Activated CD4-positive, alpha-beta T cell treated with anti-CD3 and anti-CD28 coated beads, Interleukin-10, Interleukin-2, amounts not matched to agents 100 ng/mL and 50 ng/mL, durations not matched to agents 16 hours and 8 hours (primary cell): ENCODE results near the gene ANKRD13D.

ENCODE experiments used
- DNase-seq: peaks from one replicate; pipeline ENCODE4 v3.0.0-alpha.2; 2020

Gene ANKRD13D

DNA sequence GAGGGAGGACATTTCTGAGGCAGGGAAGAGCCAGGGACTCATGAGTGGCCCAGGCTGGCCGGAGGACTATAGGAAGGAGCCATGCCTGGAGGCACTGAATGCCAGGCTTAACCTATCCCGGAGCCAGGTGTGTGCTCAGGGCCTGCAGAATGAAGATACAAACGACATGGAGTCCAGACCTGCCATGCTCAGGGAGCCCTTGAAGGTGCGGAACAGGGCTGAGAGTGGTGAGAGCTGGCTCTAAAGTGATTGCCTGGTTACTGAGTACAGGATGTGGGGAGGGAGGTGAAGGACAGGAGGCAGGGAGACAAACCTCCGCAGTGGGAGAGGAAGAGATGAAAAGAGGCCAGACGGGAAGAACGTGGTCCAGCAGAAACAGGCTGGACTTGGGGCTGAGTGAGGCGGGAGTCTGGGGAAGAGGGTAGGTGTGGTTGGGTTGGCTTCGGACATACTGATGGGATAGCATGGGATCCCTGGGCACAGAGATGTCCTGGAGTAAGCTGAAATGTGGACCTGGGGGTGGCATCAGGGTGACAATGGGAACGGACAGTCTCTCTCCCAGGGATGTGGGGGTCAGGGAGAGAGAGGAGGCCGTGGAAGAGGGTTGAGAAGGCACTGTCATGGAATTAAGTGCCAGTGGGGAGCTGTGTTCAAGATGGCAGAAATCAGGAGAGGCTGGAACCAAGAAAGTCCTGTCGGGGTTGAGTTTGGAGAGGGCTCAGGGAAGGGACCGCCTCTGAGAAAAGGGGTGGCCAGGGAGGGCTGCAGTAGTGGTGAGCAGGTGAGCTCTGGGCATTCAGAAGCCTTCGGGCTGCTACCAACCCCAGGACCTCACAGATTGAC lies 1.5 kb upstream of the ANKRD13D start:
- DNase-seq, result peak; percentile 70

DNA sequence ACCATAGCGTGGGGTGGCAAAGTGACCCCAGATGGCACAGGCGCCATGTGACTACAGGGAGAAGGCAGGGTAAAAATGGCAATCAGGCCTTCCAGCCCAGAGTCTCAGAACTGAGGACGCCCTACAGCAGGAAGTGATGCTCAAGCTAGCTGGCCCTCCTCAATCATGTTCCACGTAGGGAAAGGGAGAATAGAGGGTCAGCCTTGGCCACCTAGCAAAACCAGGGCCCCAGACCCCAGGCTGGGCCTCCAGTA lies 978 bp upstream of the ANKRD13D start:
- DNase-seq, result no peak

DNA sequence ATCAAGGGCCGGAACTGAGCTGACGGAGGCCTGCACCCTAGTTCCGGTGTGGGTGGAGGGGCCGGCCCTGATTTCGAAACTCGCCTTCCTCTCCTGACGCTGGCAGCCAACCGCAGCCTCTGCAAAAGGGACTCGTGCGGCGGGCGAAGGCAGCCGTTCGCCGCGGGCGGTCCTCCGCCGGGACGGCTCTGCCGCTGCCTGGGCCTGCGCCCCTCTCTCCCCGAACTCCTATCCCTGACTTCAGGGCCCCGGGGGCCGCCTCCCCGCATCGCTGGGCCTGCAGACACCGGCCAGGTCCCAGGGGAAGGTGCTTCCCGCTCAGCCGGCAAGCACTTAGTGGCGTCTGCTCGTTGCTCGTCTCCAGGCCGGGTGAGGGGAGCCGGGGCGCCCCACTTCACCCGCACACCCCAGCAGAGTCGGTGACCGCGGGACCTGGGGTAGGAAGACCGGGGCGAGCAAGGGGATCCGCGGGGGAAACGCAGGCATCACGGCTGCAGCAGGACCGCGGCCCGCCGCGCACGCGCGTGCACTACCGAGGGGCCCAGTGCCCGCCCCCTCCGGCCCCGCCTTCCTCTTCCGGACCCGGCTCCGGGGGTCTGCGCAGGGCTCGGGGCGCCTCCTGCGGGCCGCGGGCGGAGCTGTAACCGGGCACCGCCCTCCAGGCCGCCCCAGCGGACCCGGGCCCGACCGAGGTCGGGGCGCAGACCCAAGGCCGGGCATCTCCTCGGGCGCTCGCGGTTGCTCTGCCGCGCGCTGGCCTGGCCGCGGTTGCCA lies 464 bp upstream of the ANKRD13D start:
- DNase-seq, result peak; percentile 95

DNA sequence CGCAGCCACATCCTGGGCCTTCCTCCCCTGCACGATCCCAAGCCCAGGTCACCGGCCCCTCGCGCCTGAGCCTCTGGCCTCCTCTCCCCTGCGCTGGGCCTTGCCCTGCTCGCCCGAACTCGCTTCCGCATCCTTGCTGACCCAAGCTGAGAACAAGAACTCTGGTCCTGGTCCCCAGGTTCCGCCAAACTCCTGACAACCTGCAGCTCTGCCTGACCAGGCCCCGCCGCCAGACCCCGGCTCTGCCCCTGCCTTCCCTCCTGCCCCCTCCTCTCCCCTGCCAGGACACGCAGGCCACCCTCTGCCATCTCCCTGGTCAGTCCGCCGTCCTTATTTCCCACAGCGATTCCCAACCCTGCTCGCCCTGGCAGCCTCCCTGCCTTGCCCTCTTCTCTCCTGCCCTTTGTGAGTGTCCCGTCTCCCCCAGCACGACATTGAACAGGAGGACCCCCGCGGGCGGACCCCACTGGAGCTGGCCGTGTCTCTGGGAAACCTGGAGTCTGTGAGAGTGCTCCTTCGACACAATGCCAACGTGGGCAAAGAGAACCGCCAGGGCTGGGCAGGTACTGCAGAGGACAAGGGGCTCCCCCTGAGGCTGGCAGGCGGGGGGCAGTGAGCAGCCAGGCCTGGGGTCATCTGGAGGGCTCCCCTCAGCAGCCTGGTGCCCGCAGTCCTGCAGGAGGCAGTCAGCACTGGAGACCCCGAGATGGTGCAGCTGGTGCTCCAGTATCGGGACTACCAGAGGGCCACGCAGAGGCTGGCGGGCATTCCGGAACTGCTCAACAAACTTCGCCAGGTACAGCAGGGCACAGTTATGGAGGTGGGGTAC lies 762 bp downstream of the ANKRD13D start:
- no peak for DNase-seq

DNA sequence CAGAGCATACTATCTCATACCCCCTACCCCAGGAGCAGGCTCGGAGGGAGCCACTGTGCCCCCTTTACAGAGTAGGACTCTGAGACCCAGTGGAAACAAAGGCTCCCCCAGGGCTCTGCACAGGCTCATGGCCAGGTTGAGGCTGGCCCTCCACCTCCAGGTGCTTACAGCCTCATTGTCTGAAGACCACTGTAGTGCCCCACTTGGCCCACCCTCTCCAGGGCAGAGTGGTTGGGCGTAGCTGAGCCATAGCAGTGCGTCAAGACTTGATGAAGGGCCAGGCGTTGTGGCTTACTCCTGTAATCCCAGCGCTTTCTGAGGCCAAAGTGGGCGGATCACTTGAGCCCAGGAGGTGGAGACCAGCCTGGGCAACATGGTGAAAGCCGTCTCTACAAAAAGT lies 1.7 kb downstream of the ANKRD13D start:
- DNase-seq, result no peak

DNA sequence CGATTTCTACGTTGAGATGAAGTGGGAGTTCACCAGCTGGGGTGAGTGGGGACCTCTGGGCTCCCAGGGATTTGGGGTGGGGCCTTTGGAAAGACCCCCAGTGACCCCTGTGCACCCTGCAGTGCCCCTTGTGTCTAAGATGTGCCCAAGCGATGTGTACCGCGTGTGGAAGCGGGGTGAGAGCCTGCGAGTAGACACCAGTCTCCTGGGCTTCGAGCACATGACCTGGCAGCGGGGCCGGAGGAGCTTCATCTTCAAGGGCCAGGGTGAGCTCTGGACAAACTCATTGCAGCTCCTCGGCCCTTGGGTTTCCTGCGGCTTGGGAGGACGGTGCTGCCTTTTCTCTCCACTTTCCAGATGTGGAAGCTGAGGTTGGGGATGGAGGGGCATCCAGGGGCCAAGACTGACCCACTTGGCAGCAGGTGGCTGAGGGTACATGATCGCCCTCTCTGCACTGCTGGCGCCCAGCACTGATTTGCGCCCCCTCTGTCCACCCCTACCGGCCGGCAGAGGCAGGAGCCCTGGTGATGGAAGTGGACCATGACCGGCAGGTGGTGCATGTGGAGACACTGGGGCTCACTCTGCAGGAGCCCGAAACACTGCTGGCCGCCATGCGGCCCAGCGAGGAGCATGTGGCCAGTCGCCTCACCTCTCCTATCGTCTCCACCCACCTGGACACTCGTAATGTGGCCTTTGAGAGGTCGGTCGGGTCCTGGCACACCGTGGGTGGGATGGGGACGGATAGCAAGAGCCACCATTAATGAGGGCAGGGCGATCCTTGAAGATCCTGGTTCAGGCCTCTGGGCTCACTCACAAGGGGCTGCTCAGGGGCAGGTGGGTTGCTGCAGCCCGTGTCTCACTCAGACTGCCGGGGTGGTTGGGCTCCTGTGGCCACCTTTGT lies 2.6 kb downstream of the ANKRD13D start:
- no peak for DNase-seq

DNA sequence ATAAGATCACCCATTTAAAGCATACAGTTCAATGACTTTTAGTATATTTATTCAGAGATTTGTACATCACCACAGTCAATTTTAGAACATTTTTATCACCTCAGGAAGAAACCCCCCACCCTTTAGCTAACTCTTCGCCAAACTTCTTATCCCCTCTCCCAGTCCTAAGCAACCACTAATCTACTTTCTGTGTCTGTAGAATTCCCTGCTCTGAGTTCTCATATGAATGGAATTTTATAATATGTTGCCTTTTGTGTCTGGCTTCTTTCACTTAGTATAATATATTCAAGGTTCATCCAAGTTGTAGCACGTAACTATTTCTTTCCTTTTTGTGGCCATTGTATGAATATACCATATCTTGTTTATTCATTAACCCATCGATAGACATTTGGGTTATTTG lies 3.6 kb downstream of the ANKRD13D start:
- DNase-seq, result no peak

DNA sequence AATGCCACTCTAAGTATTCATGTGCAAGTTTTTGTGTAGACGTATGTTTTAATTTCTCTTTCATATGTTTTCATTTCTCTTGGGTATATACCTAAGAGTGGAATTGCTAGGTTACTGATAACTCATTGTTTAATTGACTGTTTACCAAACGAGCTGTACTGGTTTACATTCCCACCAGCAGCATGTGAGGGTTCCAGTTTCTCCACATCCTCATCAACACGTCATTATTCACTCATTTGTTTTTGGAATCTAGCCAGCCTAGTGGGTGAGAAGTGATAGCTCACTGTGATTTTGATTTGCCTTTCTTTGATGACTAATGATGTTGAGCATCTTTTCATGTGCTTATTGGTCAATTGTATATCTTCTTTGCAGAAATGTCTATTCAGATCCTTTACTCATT lies 4.0 kb downstream of the ANKRD13D start:
- peak; percentile 30 for DNase-seq

DNA sequence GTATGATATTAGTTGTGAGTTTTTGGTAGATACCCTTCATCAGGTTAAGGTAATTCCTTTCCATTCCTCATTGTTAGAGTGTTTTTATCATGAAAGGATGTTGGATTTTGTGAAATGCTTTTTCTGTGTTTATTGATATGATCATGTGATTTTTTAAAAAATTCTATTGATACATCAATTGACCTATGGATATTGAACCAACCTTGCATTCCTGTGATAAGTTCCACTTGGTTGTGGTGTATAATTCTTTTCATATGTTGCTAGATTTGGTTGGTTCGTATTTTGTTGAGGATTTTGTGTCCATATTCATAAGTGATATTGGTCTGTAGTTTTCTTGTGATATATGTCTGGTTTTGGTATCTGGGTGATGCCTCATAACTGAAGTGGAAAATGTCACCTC lies 6.7 kb downstream of the ANKRD13D start:
- DNase-seq, result no peak

DNA sequence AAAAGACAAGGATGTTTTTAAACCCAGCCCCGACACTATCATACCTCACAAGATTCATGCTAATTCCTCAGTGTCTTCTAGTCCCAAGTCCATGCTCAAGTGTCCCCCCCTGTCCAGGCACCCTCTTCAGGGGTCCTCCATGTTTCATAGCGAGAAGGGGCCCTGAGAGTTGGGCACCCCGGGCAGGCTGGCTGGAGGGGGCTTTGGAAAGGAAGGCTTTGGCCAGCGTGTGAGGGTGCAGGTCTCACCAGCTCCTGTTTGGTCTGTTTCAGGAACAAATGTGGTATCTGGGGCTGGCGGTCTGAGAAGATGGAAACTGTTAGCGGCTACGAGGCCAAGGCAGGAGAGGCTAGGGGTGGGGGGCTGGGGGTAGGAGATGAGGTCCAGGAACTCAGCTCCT lies 9.7 kb downstream of the ANKRD13D start:
- no peak for DNase-seq

DNA sequence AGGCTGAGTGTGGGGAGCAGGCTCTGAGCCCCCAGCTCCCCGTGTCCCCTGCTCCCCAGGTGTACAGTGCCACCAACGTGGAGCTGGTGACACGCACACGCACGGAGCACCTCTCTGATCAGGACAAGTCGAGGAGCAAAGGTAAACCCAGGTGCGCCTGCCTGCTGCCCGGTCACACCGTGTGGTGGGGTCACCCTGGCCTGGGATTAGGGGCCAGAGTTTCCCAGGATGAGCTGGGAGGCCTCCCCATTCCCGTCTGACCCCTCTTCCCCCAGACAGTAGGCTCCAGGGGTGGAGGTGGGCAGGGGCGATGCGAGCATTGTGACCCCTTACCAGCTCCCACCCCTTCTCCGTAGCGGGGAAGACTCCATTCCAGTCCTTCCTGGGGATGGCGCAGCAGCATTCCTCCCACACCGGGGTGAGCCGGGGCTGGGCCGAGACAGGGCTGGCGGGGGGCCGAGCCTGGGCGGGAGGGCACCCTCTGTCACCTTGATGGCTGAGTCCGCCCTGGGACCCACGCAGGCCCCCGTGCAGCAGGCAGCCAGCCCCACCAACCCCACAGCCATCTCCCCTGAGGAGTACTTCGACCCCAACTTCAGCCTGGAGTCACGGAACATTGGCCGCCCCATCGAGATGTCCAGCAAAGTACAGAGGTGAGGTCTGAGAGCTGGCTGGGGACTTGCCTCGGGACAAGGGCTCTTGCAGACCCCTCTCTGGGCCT lies 10.5 kb downstream of the ANKRD13D start:
- no peak for DNase-seq

DNA sequence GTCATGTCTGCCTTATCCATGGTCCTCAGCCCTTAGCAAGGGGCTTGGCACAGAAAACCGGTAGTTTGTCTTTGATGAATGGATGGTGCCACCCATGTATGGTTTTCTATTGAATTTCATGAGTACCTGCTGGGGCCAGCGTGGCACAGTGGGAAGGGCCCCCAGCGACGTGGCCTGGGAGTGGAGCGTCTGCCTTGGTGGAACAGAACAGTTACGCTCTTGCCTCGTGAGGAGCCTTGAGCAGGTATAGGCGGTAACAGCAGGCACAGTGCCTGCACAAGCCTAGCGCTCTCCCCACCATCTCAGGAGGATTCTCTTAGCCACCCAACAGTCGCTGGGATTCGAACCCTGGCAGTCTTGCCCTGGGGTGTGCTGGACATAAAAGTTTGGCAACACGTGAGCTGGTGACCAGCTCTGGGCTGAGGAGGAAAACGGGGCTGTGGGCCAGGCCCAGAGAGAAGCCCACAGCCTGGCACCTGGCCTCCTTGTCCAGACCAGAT lies 11.2 kb downstream of the ANKRD13D start:
- no peak for DNase-seq

DNA sequence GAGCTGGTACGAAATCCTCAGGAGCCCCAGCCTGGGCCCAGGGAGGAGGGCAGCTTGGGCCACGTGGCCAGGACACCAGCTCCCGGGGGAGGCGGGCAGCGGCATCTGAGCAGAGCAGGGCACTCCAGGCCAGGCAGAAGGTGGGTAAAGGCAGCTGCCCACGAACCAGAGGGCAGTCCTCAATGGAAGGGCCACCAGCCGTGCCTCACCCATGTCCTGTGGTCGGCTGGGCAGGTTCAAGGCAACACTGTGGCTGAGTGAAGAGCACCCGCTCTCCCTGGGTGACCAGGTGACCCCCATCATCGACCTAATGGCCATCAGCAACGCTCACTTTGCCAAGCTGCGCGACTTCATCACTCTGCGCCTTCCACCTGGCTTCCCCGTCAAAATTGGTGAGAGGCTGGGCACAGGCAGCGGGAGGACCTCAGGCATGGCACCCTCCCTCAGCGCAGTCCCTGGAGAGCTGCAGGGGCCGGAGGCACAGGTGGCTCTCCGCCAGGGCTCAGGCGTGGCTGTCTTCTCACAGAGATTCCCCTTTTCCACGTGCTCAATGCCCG lies 11.7 kb downstream of the ANKRD13D start:
- no peak for DNase-seq

DNA sequence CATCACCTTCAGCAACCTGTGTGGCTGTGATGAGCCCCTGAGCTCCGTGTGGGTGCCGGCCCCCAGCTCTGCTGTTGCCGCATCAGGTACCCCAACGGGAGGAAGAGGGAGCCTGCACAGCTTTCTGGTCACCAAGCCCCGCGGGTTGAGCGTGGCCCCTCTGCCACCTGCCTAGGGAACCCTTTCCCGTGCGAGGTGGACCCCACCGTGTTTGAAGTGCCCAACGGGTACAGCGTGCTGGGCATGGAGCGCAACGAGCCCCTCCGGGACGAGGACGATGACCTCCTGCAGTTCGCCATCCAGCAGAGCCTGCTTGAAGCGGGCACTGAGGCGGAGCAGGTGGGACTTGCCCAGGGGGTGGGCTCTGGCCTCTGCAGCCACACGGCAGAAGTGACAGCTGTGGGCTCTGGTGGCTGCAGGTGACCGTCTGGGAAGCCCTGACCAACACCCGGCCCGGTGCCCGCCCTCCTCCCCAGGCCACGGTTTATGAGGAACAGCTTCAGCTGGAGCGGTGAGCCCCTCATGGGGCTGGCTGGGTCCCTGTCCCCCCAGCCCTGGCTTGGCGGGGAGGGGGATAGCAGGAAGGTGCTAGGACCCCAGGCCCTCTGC lies 12.3 kb downstream of the ANKRD13D start:
- no peak for DNase-seq

DNA sequence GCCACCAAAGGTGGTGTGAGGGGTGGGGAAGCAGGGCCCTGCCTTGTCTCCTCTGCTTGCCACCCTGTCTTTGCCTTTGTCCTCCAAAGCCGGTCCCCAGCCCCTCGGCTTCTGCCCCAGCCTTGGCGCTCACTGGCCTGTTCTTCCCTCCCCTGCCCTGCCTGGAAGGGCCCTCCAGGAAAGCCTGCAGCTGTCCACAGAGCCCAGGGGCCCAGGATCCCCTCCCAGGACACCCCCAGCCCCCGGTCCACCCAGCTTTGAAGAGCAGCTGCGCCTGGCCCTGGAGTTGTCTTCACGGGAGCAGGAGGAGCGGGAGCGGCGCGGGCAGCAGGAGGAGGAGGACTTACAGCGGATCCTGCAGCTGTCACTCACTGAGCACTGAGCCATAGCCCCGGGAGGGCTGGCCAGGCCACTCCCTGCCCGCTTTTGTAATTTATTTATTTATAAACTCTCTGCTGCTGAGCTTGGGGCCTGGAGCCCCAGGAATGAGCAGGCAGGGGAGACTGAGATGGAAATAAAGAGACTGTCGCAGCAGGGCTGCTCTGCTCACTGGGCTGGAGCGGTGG lies 12.9 kb downstream of the ANKRD13D start:
- DNase-seq, result no peak

DNA sequence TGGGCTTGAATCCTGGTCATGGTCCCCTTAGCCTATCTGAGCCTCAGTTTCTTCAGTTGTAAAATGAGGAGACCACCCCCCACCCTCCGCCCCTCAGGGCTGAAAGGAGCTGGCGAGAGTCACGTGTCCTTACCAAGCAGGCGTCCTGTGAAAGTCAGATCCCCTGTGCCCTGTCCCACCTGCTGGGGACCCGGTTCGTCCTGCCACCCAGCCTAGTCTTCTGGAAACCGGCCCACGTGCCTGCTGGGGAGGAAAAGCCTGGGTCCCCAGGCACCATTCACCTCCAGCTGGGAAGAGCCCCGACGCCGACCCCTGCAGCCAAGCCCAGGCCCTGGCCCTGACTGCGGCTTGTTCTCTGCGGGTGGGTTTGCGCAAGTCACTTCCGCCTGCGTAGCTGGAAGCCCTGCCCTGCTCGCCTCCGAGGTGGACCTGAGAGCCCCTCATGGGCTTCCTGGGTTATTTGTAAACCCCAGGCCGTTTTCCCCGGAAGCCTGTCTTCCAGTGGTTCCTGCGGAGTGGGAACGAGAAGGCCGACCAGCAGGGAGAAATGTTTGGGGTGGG lies 13.5 kb downstream of the ANKRD13D start:
- no peak for DNase-seq

DNA sequence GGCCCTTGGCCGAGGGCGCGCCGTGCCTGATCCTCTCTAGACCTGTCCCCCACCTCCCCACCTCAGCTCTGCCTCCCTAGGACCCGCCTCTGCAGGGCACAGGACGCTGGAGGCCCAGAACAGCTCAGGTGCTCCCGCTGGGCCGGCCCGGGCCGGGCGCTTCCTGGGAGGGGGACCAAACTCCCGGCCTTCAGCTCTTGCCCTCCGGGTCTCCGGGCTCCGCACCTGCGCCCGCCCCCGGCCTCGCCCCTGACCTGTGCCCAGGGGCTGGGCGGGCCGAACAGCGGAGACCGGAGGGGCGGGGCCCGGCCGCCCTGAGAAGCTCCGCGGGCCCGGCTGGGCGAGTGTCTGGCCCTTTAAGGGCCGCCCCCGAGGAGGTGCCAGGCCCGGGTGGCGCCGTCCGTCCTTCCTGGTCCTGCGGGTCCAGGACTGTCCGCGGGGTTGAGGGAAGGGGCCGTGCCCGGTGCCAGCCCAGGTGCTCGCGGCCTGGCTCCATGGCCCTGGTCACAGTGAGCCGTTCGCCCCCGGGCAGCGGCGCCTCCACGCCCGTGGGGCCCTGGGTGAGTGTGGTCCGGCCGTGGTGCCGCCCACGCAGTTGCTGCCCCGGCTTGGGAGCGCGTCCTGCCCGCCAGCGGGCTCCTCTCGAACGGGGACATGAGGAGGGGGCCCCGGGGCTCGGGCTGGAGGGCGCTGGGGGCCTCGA lies 14.2 kb downstream of the ANKRD13D start, which contains the start of gene SSH3:
Gene SSH3, plus strand, starts transcription at position 399 of the 703 bp plus-strand sequence. Its CDS starts 96 bp downstream, at position 495.
- DNase-seq, result peak; percentile 51

DNA sequence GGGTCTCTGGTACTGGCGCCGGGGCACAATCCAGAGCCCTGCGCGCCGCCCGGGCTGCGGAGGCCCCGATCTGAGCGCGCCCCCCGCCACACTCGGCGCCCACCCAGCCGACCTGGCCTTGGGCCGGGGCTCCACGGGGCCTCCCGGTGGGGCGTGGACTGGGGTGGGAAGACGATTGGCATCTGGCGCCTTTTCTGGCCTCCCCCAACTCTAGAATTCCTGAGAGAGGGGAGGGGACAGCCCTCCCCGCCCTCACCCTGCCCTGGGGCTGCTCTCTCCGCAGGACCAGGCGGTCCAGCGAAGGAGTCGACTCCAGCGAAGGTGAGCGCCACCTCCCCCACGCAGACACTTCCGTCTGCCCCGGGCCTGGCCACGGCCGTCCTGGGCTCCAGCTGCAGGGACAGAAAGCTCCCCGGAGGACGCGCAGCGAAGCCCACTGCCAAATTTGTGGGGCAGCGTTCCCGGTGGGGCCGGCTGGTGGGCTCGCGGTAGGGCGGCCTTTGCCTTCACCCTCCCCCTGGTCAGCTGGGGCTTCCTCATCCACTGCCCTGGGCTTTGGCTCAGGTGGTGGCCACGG lies 14.8 kb downstream of the ANKRD13D start:
- DNase-seq, result no peak

DNA sequence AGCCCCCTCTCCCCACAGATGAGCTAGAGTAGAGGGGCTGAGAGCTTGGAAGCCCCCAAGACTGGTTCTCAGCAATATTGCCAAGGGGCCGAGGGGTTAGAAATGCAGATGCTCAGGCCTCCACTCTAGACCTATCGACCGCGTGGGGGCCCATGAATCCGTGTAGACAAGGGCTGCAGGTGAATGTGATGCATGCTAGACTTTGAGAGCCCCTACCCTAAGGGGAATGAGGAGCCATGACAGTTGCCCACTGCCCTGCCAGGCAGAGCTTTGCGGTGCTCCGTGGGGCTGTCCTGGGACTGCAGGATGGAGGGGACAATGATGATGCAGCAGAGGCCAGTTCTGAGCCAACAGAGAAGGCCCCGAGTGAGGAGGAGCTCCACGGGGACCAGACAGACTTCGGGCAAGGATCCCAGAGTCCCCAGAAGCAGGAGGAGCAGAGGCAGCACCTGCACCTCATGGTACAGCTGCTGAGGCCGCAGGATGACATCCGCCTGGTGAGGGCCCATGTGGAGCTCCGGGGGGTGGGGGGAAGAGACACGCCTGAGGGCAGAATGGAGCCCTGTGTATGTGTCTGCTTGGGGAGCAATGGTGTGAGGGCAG lies 15.5 kb downstream of the ANKRD13D start:
- DNase-seq, result no peak
